Choroid plexus epithelial cell (primary cell): Measurements from ENCODE around the gene ZNHIT3.

Source experiments
- DNase-seq: peaks from one replicate; pipeline ENCODE4 v3.0.0-alpha.2; 2010; ENCODE audit warnings: low read depth
- H3K4me3 ChIP-seq: 2 replicates; pipeline ENCODE4 v1.5.1; 2011; ENCODE audit warnings: low read depth, mild to moderate bottlenecking, control low read depth, low read length, moderate library complexity
- TF ChIP-seq, protein P1 (sequence below): conservative IDR thresholded peaks from 2 replicates; pipeline ENCODE4 v1.5.1; 2011; ENCODE audit warnings: low read depth, mild to moderate bottlenecking, control low read depth, inconsistent platforms, low read length, moderate library complexity

ZNHIT3 gene

DNA sequence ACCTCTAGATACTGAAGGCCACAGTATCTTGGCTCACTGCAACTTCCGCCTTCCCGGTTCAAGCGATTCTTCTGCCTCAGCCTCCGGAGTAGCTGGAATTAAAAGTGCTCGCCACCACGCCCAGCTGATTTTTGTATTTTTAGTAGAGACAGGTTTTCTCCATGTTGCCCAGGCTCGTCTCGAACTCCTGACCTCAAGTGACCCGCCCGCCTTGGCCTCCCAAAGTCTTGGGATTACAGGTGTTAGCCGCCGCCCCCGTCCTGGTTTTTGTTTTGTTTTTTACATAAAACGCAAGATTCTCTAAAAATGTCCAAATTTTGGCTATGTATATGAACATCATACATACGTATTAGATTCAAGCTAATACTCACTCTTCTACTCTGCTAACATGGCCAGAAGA is 56.3 kb downstream of the ZNHIT3 start:
- no peak overlapping the region for H3K4me3 ChIP-seq
- TF ChIP-seq, protein P1, sequence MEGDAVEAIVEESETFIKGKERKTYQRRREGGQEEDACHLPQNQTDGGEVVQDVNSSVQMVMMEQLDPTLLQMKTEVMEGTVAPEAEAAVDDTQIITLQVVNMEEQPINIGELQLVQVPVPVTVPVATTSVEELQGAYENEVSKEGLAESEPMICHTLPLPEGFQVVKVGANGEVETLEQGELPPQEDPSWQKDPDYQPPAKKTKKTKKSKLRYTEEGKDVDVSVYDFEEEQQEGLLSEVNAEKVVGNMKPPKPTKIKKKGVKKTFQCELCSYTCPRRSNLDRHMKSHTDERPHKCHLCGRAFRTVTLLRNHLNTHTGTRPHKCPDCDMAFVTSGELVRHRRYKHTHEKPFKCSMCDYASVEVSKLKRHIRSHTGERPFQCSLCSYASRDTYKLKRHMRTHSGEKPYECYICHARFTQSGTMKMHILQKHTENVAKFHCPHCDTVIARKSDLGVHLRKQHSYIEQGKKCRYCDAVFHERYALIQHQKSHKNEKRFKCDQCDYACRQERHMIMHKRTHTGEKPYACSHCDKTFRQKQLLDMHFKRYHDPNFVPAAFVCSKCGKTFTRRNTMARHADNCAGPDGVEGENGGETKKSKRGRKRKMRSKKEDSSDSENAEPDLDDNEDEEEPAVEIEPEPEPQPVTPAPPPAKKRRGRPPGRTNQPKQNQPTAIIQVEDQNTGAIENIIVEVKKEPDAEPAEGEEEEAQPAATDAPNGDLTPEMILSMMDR: no peak
- no peak for DNase-seq

DNA sequence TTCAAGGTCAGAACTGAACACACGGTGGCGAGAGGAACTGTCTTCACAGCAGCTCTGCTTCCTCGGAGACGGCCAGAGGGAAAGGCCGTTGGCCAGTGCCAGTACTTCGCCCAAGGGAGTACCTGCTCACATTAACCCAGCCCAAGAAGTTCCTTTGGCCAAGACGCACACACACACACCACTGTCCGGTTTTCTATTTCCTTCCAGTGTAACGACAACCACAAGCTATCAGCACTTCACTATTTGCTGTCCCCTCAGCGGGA is 57.5 kb downstream of the ZNHIT3 start:
- no peak for DNase-seq
- TF ChIP-seq, protein P1: peak; percentile 35
- H3K4me3 ChIP-seq: peak overlapping the region; percentile 98

DNA sequence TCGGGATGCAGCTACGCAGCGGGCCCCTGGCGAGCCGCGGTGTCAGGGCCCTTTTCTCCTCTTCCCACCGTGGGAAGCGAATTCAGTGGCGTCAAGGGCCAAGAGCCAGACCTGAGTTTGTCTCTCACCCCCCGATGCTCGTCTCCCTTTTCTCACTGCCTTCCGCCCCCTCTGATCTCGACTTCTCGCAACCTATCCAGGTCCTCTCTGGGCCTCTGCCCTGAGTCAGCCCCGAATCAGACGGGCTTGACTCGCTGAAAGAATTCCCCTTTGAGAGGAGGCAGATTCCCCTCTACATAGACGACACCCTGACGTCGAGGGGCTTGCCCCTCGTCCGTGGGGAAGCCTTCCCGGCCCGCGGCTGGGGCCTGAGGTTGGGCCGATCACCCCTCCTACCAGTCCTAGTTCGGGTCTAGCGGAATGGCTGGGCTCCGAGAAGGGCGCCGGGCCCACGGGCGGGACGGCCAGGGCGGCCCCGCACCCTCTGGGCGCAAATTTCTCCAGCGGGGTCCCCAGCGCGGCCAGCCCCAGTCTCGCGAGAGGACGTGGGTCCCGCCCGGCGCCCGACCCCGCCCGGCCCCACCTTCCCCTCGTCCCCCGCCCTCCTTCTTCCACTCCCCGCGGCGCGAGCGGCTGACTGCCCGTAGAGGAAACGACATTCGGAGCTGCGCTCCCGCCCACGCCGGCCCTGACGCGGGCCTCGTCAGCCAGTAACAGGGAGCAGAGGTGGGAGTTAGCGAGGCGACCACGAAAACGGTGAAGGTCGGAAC is 58.0 kb downstream of the ZNHIT3 start, which contains the start of gene GGNBP2:
TSS of gene GGNBP2 (plus strand) at position 613 of the 770 bp plus-strand sequence. CDS start 806 bp downstream, outside the sequence.
- TF ChIP-seq, protein P1: no peak
- peak within 1 kb of the TSS; percentile 98 for H3K4me3 ChIP-seq
- DNase-seq: peak; percentile 97

DNA sequence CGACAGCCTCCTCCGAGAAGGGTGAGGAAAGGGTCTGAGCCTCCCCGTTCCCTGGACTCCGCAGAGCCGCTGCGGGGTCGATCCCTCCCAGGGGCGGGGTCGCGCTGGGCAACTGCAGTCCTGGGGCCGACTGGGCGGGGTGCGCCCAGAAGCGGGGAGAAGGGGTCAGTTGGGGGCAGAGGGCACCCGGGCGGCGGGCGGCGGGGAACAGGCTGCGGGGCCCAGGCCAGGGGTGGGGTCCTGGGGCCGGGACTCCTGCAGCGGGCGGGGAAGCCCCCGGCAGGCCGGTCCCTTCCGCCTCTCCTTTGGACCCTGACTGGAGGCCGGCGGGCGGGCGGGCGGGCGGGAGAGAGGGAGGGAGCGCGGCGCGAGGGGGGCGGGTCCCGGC is 58.6 kb downstream of the ZNHIT3 start:
- no peak for DNase-seq
- TF ChIP-seq, protein P1: no peak
- peak overlapping the region; percentile 98 for H3K4me3 ChIP-seq
